ENCODE measurements around the gene SLC4A11. TPM values are rescaled to one million over a fixed set of nuclear protein-coding genes. Genes with fewer than 3 reads are reported as not detected.

The SLC4A11 gene
- total and polyA plus RNA-seq, 11 donors, result 0.08 to 1.0 (median 0.22) TPM; not detected in 1

DNA sequence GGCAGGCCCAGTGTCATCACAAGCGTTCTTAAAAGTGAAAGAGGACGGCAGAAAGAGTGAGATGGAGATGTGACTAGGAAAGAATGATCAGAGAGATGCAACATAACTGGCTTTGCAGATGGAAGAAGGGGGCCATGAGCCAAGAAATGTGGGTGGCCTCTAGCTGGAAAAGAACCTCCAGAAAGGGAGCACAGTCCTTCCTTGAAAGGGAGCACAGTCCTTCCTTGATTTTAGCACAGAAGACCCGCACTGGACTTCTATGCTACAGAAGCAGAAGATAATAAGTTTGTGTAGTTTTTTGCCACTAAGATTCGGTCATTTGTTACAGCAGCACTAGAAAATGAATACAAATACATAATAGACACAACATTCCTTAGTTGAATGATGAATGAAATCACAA, 58.7 kb downstream of the SLC4A11 start:
- intact Hi-C loops (cut with DNase I), result no loop called here
- no peak for TF ChIP-seq POLR2A (IDR thresholded peaks at IDR 0.05)
- TF ChIP-seq, protein P1, sequence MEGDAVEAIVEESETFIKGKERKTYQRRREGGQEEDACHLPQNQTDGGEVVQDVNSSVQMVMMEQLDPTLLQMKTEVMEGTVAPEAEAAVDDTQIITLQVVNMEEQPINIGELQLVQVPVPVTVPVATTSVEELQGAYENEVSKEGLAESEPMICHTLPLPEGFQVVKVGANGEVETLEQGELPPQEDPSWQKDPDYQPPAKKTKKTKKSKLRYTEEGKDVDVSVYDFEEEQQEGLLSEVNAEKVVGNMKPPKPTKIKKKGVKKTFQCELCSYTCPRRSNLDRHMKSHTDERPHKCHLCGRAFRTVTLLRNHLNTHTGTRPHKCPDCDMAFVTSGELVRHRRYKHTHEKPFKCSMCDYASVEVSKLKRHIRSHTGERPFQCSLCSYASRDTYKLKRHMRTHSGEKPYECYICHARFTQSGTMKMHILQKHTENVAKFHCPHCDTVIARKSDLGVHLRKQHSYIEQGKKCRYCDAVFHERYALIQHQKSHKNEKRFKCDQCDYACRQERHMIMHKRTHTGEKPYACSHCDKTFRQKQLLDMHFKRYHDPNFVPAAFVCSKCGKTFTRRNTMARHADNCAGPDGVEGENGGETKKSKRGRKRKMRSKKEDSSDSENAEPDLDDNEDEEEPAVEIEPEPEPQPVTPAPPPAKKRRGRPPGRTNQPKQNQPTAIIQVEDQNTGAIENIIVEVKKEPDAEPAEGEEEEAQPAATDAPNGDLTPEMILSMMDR (IDR thresholded peaks at IDR 0.05), result no peak
- Histone ChIP-seq H3K27ac (no peak overlapping the region), H3K36me3 (peaks cover 0 to 2% (median 0%) of the 10 kb centered on the region in 9 donors), H3K27me3 (no peaks in the 10 kb centered on the region), H3K9me3 (no peaks in the 10 kb centered on the region), H3K4me1 (peaks cover 0 to under 1% (median 0%) of the 10 kb centered on the region in 12 donors), H3K4me3 (no peak overlapping the region)
- no peak for DNase-seq
- ATAC-seq, result no peak
- 72 to 83% (median 80%) methylated on average over 4 of the region's 4 CpGs for WGBS, 4 donors

DNA sequence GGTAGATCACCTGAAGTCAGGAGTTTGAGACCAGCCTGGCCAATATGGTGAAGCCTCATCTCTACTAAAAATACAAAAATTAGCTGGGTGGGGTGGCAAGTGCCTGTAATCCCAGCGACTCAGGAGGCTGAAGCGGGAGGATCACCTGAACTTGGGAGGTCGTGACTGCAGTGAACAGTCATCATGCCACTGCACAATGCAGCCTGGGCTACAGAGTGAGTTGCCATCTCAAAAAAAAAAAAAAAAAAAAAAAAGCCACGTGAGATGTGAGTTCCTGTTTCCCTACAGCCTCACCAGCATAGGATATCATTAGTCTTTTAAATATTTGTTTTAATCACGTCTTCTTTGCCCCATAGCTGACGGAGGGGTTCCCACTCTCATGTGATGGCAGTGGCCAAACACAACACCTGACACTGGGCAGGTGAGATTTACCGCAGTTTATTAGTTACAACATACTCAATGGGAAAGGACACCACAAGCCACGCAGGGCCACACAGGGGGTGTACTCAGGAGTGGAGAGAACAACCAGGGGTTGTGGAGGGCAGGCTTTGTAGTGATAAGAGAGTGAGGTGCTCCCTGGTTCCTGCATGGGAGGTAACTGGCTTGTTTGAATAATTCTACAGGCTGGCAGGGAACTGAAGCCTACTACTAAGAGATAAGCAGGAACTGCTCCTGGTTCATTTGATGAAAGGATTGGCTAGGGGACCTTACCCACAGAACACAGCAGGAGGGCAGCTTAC, 61.1 kb downstream of the SLC4A11 start:
- DNase-seq (no peak), ATAC-seq (no peak)
- WGBS, 4 donors, result 77 to 81% (median 80%) methylated on average over 8 of the region's 8 CpGs
- H3K4me1 ChIP-seq, result peaks cover 0 to 16% (median 8%) of the 10 kb centered on the region in 12 donors
- H3K36me3 ChIP-seq, result no peaks in the 10 kb centered on the region
- H3K9me3 ChIP-seq, result no peaks in the 10 kb centered on the region
- intact Hi-C loops (cut with DNase I), result no loop called here
- H3K27ac ChIP-seq, result no peak overlapping the region
- H3K27me3 ChIP-seq, result peaks cover 0 to 9% (median 0%) of the 10 kb centered on the region in 9 donors
- TF ChIP-seq, protein P1 (IDR thresholded peaks at IDR 0.05), result no peak
- no peak for TF ChIP-seq POLR2A (IDR thresholded peaks at IDR 0.05)
- H3K4me3 ChIP-seq, result no peak overlapping the region

Other genes starting within 250 kb of the SLC4A11 start
- under 1 TPM in 1 of 9 donors, not detected in 8; 0.48 TPM for gene GNRH2, start 195.6 kb downstream of the SLC4A11 start, total RNA-seq
- gene GNRH2, start 195.6 kb downstream of the SLC4A11 start, polyA plus RNA-seq, result not detected
- gene MRPS26, start 193.1 kb downstream of the SLC4A11 start, total RNA-seq, result 10 to 100 TPM; 36.5 to 83.4 (median 50.9) TPM
- gene MRPS26, start 193.1 kb downstream of the SLC4A11 start, polyA plus RNA-seq, result 100 to 1,000 TPM in 1 of 2 donors, 10 to 100 TPM in 1; 98.8 to 111 TPM
- under 1 TPM in 1 of 9 donors, not detected in 8; 0.67 TPM for gene OXT, start 167.6 kb downstream of the SLC4A11 start, total RNA-seq
- not detected for gene OXT, start 167.6 kb downstream of the SLC4A11 start, polyA plus RNA-seq
- gene AVP, start 154.5 kb downstream of the SLC4A11 start, total RNA-seq, result not detected
- not detected for gene AVP, start 154.5 kb downstream of the SLC4A11 start, polyA plus RNA-seq
- gene FASTKD5, start 79.3 kb downstream of the SLC4A11 start, total RNA-seq, result 10 to 100 TPM; 19.7 to 36.0 (median 28.6) TPM
- 10 to 100 TPM; 12.8 to 37.2 TPM for gene FASTKD5, start 79.3 kb downstream of the SLC4A11 start, polyA plus RNA-seq
- 1 to 10 TPM; 2.6 to 5.6 (median 3.7) TPM for gene UBOX5, start 79.3 kb downstream of the SLC4A11 start, total RNA-seq
- 1 to 10 TPM; 2.5 to 2.8 TPM for gene UBOX5, start 79.3 kb downstream of the SLC4A11 start, polyA plus RNA-seq
- gene LZTS3, start 65.6 kb downstream of the SLC4A11 start, total RNA-seq, result 10 to 100 TPM in 6 of 9 donors, 1 to 10 TPM in 3; 6.8 to 28.4 (median 13.1) TPM
- 10 to 100 TPM in 1 of 2 donors, 1 to 10 TPM in 1; 9.0 to 13.6 TPM for gene LZTS3, start 65.6 kb downstream of the SLC4A11 start, polyA plus RNA-seq
- 10 to 100 TPM; 26.0 to 55.5 (median 35.5) TPM for gene DDRGK1, start 34.5 kb downstream of the SLC4A11 start, total RNA-seq
- 10 to 100 TPM; 25.1 to 78.3 TPM for gene DDRGK1, start 34.5 kb downstream of the SLC4A11 start, polyA plus RNA-seq
- gene ITPA, start 29.7 kb downstream of the SLC4A11 start, total RNA-seq, result 10 to 100 TPM; 15.3 to 37.8 (median 20.6) TPM
- 10 to 100 TPM; 28.6 to 48.3 TPM for gene ITPA, start 29.7 kb downstream of the SLC4A11 start, polyA plus RNA-seq
- gene DNAAF9, start 168.5 kb upstream of the SLC4A11 start, total RNA-seq, result 10 to 100 TPM; 16.8 to 33.9 (median 26.8) TPM
- gene DNAAF9, start 168.5 kb upstream of the SLC4A11 start, polyA plus RNA-seq, result 10 to 100 TPM in 1 of 2 donors, 1 to 10 TPM in 1; 9.6 to 16.8 TPM
- 10 to 100 TPM; 30.3 to 44.7 (median 36.9) TPM for gene ATRN, start 231.8 kb upstream of the SLC4A11 start, total RNA-seq
- 10 to 100 TPM in 1 of 2 donors, 1 to 10 TPM in 1; 4.8 to 17.3 TPM for gene ATRN, start 231.8 kb upstream of the SLC4A11 start, polyA plus RNA-seq